Tibial nerve (tissue), 4 donors: ENCODE data around the gene SEMA6B. TPM values are rescaled to one million over a fixed set of nuclear protein-coding genes. Genes with fewer than 3 reads are reported as not detected.

ENCODE experiments used
- DNase-seq, 2 donors: peaks; one replicate each; pipeline ENCODE4 v3.0.0-alpha.2; 2019; ENCODE audit warnings: low spot score in 2 of 2
- H3K27ac ChIP-seq, 4 donors: fragments of 200-600 bp; sonication (generic) in 3 of 4; one replicate each; pipeline ENCODE4 v1.5.1; 2017 to 2019; ENCODE audit warnings: mild to moderate bottlenecking in 1 of 4
- H3K27me3 ChIP-seq, 2 donors: fragments of 200-600 bp; sonication (generic) in 1 of 2; one replicate each; pipeline versions ENCODE4 v1.5.1 to v1.6.0; 2017 to 2019
- H3K36me3 ChIP-seq, 3 donors: fragments of 200-600 bp; sonication (generic); one replicate each; pipeline ENCODE4 v1.5.1; 2018 to 2019
- H3K4me1 ChIP-seq, 4 donors: fragments of 200-600 bp; sonication (generic) in 3 of 4; one replicate each; pipeline ENCODE4 v1.5.1; 2017 to 2019
- H3K4me3 ChIP-seq, 4 donors: fragments of 200-600 bp; sonication (generic) in 3 of 4; one replicate each; pipeline ENCODE4 v1.5.1; 2017 to 2019; ENCODE audit warnings: mild to moderate bottlenecking in 1 of 4, moderate library complexity in 1 of 4
- H3K9me3 ChIP-seq, 4 donors: fragments of 200-600 bp; sonication (generic) in 3 of 4; one replicate each; pipeline ENCODE4 v1.5.1; 2017 to 2019
- CTCF ChIP-seq, 5 experiments: fragments of 200-600 bp in 3 of 5; fragments of 450-650 bp in 2 of 5; sonication (generic) in 3 of 5; IDR thresholded peaks; one replicate each; pipeline ENCODE4 v1.5.1; 2016 to 2019; ENCODE audit warnings: antibody characterized with exemption in 5 of 5, mild to moderate bottlenecking in 3 of 5, moderate library complexity in 2 of 5
- EP300 ChIP-seq, 2 donors: sonication (generic); formaldehyde crosslinking; IDR thresholded peaks; one replicate each; pipeline ENCODE4 v1.6.1; 2017; ENCODE audit warnings: antibody characterized with exemption in 2 of 2, mild to moderate bottlenecking in 1 of 2
- POLR2A ChIP-seq, 2 donors: fragments of 450-650 bp; IDR thresholded peaks; one replicate each; pipeline ENCODE4 v1.6.1; 2017; ENCODE audit warnings: antibody characterized with exemption in 2 of 2, mild to moderate bottlenecking in 2 of 2, moderate library complexity in 2 of 2
- WGBS, 2 donors: methylation state at CpG; one replicate each; pipeline ENCODE4 v1.1.5; 2018; 5-methylcytosine and 5-hydroxymethylcytosine counted together
- total RNA-seq, 4 donors: library from RNA; depleted of rRNA; stranded (reverse); fragments of >200 nt; gene quantifications; one replicate each; pipeline ENCODE4 v1.1.0, GENCODE V29; 2016

The SEMA6B gene
- total RNA-seq, 4 donors from 2014 or later: 1.5 to 18.6 (median 7.4) TPM

- WGBS, 2 donors: 90 to 92% methylated on average over 4 to 6 of the region's 6 CpGs
- peaks cover 0 to 90% of the 10 kb centered on the region in 2 donors for H3K27me3 ChIP-seq
Measured at GRCh38 chr19:4586691-4587090, 27.2 kb upstream of the SEMA6B start.

GRCh38 chr19:4586245-4586644 is 26.8 kb upstream of the SEMA6B start:
- H3K27me3 ChIP-seq: peaks cover 0 to 87% of the 10 kb centered on the region in 2 donors
- H3K36me3 ChIP-seq: no peaks in the 10 kb centered on the region
- DNase-seq: no peak
- no peak overlapping the region for H3K27ac ChIP-seq
- H3K4me1 ChIP-seq: peaks cover 0 to 24% (median 12%) of the 10 kb centered on the region in 4 donors
- no peaks in the 10 kb centered on the region for H3K9me3 ChIP-seq
- no peak overlapping the region for H3K4me3 ChIP-seq
- whole genome bisulfite sequencing, 2 donors: 66 to 82% methylated on average over 5 to 6 of the region's 6 CpGs
- TF ChIP-seq CTCF (IDR thresholded peaks at IDR 0.05): no peak
- TF ChIP-seq EP300 (IDR thresholded peaks at IDR 0.05): no peak
- no peak for TF ChIP-seq POLR2A (IDR thresholded peaks at IDR 0.05)

More at GRCh38 chr19:4586691-4587090, 27.2 kb upstream of the SEMA6B start:
- Histone ChIP-seq H3K9me3 (no peaks in the 10 kb centered on the region), H3K4me3 (no peak overlapping the region), H3K27ac (no peak overlapping the region), H3K4me1 (peaks cover 0 to 22% (median 12%) of the 10 kb centered on the region in 4 donors), H3K36me3 (no peaks in the 10 kb centered on the region)
- DNase-seq: no peak
- TF ChIP-seq EP300 (IDR thresholded peaks at IDR 0.05): no peak
- TF ChIP-seq CTCF (IDR thresholded peaks at IDR 0.05): no peak
- no peak for TF ChIP-seq POLR2A (IDR thresholded peaks at IDR 0.05)

GRCh38 chr19:4585556-4585955 is 26.1 kb upstream of the SEMA6B start:
- DNase-seq: no peak
- Histone ChIP-seq H3K27ac (no peak overlapping the region), H3K4me1 (peaks cover 0 to 31% (median 12%) of the 10 kb centered on the region in 4 donors), H3K4me3 (no peak overlapping the region), H3K36me3 (no peaks in the 10 kb centered on the region), H3K27me3 (peaks cover 0 to 87% of the 10 kb centered on the region in 2 donors), H3K9me3 (no peaks in the 10 kb centered on the region)
- WGBS, 2 donors: 83 to 100% methylated on average over 1 of the region's 1 CpG
- TF ChIP-seq EP300 (IDR thresholded peaks at IDR 0.05) (no peak), CTCF (IDR thresholded peaks at IDR 0.05) (no peak), POLR2A (IDR thresholded peaks at IDR 0.05) (no peak)

- WGBS, 2 donors: 8 to 23% methylated on average over 14 to 25 of the region's 45 CpGs
- no peak overlapping the region for H3K27ac ChIP-seq
- H3K36me3 ChIP-seq: no peaks in the 10 kb centered on the region
- no peak for TF ChIP-seq POLR2A (IDR thresholded peaks at IDR 0.05)
- no peak for TF ChIP-seq EP300 (IDR thresholded peaks at IDR 0.05)
- no peak for TF ChIP-seq CTCF (IDR thresholded peaks at IDR 0.05)
- no peak for DNase-seq
- no peaks in the 10 kb centered on the region for H3K9me3 ChIP-seq
- H3K4me3 ChIP-seq: peak overlapping the region in 3 of 4 donors; percentile 16 to 44 (median 19)
- H3K27me3 ChIP-seq: peaks cover 0 to 88% of the 10 kb centered on the region in 2 donors
- peaks cover 0 to 35% (median 14%) of the 10 kb centered on the region in 4 donors for H3K4me1 ChIP-seq
Measured at GRCh38 chr19:4584670-4585460, 25.4 kb upstream of the SEMA6B start.

- H3K27ac ChIP-seq: no peak overlapping the region
- DNase-seq: no peak
- peaks cover 0 to 89% of the 10 kb centered on the region in 2 donors for H3K27me3 ChIP-seq
- H3K36me3 ChIP-seq: no peaks in the 10 kb centered on the region
- H3K4me3 ChIP-seq: peak overlapping the region in 3 of 4 donors; percentile 16 to 44 (median 19)
- no peaks in the 10 kb centered on the region for H3K9me3 ChIP-seq
- 0 to 5% methylated on average over 24 to 34 of the region's 49 CpGs for WGBS, 2 donors
- peaks cover 0 to 35% (median 14%) of the 10 kb centered on the region in 4 donors for H3K4me1 ChIP-seq
- TF ChIP-seq POLR2A (IDR thresholded peaks at IDR 0.05) (no peak), EP300 (IDR thresholded peaks at IDR 0.05) (no peak), CTCF (IDR thresholded peaks at IDR 0.05) (no peak)
Measured at GRCh38 chr19:4583961-4584669, 24.6 kb upstream of the SEMA6B start.
